GM23248 (cell line): ENCODE measurements around the gene RIT2. TPM values are rescaled to one million over a fixed set of nuclear protein-coding genes. Genes with fewer than 3 reads are reported as not detected.

Experiments
- DNase-seq: peaks from one replicate; pipeline ENCODE4 v3.0.0-alpha.2; 2015
- H2AFZ ChIP-seq: fragments of 200-600 bp; sonication (generic); 2 replicates; pipeline ENCODE4 v1.6.1; 2016; ENCODE audit warnings: antibody characterized with exemption
- H3F3A ChIP-seq: fragments of 200-600 bp; sonication (generic); 2 replicates; pipeline ENCODE4 v1.6.1; 2016; ENCODE audit warnings: mild to moderate bottlenecking, antibody characterized with exemption, mixed run types; ENCODE audit not compliant: insufficient read depth
- H3K27ac ChIP-seq: fragments of 200-600 bp; sonication (generic); 2 replicates; pipeline ENCODE4 v1.5.1; 2016; ENCODE audit warnings: mild to moderate bottlenecking
- H3K27me3 ChIP-seq: fragments of 200-600 bp; sonication (generic); replicated peaks from 2 replicates; pipeline ENCODE4 v1.6.1; 2016; ENCODE audit warnings: mild to moderate bottlenecking; ENCODE audit not compliant: insufficient read depth
- H3K36me3 ChIP-seq: fragments of 200-600 bp; sonication (generic); 2 replicates; pipeline ENCODE4 v1.6.1; 2016; ENCODE audit warnings: low read depth, mild to moderate bottlenecking
- H3K4me1 ChIP-seq: fragments of 200-600 bp; sonication (generic); 2 replicates; pipeline ENCODE4 v1.6.1; 2016; ENCODE audit warnings: mild to moderate bottlenecking; ENCODE audit not compliant: insufficient read depth
- H3K4me2 ChIP-seq: fragments of 200-600 bp; sonication (generic); one replicate; pipeline ENCODE4 v1.6.1; 2016; ENCODE audit warnings: mild to moderate bottlenecking; ENCODE audit not compliant: unreplicated experiment
- H3K4me3 ChIP-seq: fragments of 200-600 bp; sonication (generic); 2 replicates; pipeline ENCODE4 v1.5.1; 2016; ENCODE audit warnings: mild to moderate bottlenecking
- H3K79me2 ChIP-seq: fragments of 200-600 bp; sonication (generic); 2 replicates; pipeline ENCODE4 v1.6.1; 2016; ENCODE audit warnings: mild to moderate bottlenecking; ENCODE audit not compliant: insufficient read depth
- H3K9ac ChIP-seq: fragments of 200-600 bp; sonication (generic); 2 replicates; pipeline ENCODE4 v1.6.1; 2016; ENCODE audit warnings: mild to moderate bottlenecking
- H3K9me2 ChIP-seq: fragments of 200-600 bp; sonication (generic); 2 replicates; pipeline ENCODE4 v1.6.1; 2016; ENCODE audit warnings: mixed run types, mild to moderate bottlenecking, moderate library complexity; ENCODE audit not compliant: insufficient read depth
- H3K9me3 ChIP-seq: fragments of 200-600 bp; sonication (generic); one replicate; pipeline ENCODE4 v1.6.1; 2017; ENCODE audit warnings: low read depth
- H4K20me1 ChIP-seq: fragments of 200-600 bp; sonication (generic); 2 replicates; pipeline ENCODE4 v1.6.0; 2016; ENCODE audit not compliant: insufficient read depth
- EZH2 ChIP-seq: fragments of 200-600 bp; sonication (generic); IDR thresholded peaks from 2 replicates; pipeline ENCODE4 v1.6.1; 2018; ENCODE audit warnings: antibody characterized with exemption, mild to moderate bottlenecking; ENCODE audit not compliant: insufficient read depth, poor library complexity, severe bottlenecking
- EZH2phosphoT487 ChIP-seq: fragments of 200-600 bp; sonication (generic); IDR thresholded peaks from 2 replicates; pipeline ENCODE4 v1.6.1; 2018; ENCODE audit warnings: antibody characterized with exemption, moderate library complexity, mild to moderate bottlenecking, low read depth; ENCODE audit not compliant: insufficient read depth
- WGBS, 2 experiments: methylation state at CpG; one replicate each; pipeline ENCODE4 v1.1.6; 2015 to 2017; ENCODE audit warnings: low lambda C conversion rate in 2 of 2, low coverage in 1 of 2; ENCODE audit errors: missing lambda C conversion rate in 2 of 2; 5-methylcytosine and 5-hydroxymethylcytosine counted together
- in situ Hi-C: fragments of 300-500 bp; cut with MboI; formaldehyde crosslinking; loops from 2 replicates; pipeline ENCODE4 v1.15.0; 2020
- polyA plus RNA-seq: library from polyadenylated mRNA; unstranded; fragments of >200 nt; fragmentation: Nextera tagmentation; extraction: Ambion mirVana; gene quantifications from 2 replicates; pipeline ENCODE4 v1.2.1, GENCODE V29; 2016
- total RNA-seq: library from RNA; depleted of rRNA; stranded (reverse); fragments of >200 nt; shearing (Covaris generic); gene quantifications from 2 replicates; pipeline ENCODE4 v1.2.3, GENCODE V29; 2014

Gene RIT2
- total and polyA plus RNA-seq, 2 experiments from 2014 or later = not detected

DNA sequence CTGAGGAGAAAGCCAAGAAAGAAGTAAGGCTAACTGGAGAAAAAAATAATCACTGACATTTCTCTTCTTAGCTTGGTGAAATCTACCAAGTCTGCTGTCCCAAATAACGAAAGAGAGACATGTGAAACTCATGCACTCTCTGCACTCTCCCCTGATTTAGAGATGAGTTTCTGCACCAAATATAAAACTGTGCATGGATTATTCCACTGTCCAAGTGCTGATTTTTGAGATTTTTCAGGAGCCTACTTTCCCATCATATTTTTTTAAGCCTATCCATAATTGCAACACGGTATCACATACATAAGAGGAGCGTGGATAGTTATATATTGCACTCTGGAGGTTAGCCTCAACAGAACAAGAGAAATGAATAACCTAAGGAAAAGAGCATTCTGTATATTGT, 10.0 kb upstream of the RIT2 start:
- WGBS, 2 experiments = 24 to 36% methylated on average over 3 of the region's 3 CpGs
- Histone ChIP-seq H3K4me3 (no peak overlapping the region), H3F3A (no peaks in the 10 kb centered on the region), H3K9me2 (no peaks in the 10 kb centered on the region), H3K79me2 (no peaks in the 10 kb centered on the region), H3K27ac (no peak overlapping the region), H4K20me1 (no peaks in the 10 kb centered on the region), H2AFZ (no peak overlapping the region), H3K9me3 (no peaks in the 10 kb centered on the region), H3K9ac (no peak overlapping the region), H3K4me2 (no peak overlapping the region), H3K36me3 (no peaks in the 10 kb centered on the region), H3K4me1 (peaks cover 5% of the 10 kb centered on the region; the same call in 1 of the 2 replicates), H3K27me3 (no peaks in the 10 kb centered on the region)
- no peak for DNase-seq
- TF ChIP-seq EZH2 = no peak
- no peak for TF ChIP-seq EZH2phosphoT487
- in situ Hi-C loops = no loop called here

DNA sequence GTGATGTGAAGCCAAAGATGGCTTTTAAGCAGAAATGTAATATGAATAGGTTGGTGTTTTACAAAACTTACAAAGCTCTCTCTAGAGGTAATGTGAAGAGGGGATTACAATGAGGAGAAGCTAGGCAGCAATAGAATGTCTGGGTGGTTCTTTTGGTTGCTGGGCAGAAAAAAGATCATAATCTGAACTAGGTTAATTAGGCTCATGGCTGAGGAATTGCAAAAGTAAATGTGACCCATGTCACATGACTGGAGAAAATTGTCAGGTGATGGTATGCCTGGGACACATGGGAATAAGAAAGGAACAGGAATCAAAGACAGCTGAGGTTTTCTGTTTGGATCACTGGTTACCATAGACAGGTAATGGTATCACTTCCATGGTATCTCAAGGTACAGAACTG, 7.5 kb upstream of the RIT2 start:
- DNase-seq = no peak
- in situ Hi-C loops = no loop called here
- Histone ChIP-seq H4K20me1 (no peaks in the 10 kb centered on the region), H3K9ac (no peak overlapping the region), H3K9me3 (no peaks in the 10 kb centered on the region), H3K27me3 (no peaks in the 10 kb centered on the region), H2AFZ (no peak overlapping the region), H3K36me3 (no peaks in the 10 kb centered on the region), H3K4me2 (no peak overlapping the region), H3K27ac (no peak overlapping the region), H3K79me2 (no peaks in the 10 kb centered on the region), H3K9me2 (no peaks in the 10 kb centered on the region), H3K4me1 (no peaks in the 10 kb centered on the region), H3K4me3 (no peak overlapping the region), H3F3A (no peaks in the 10 kb centered on the region)
- TF ChIP-seq EZH2phosphoT487 (no peak), EZH2 (no peak)

DNA sequence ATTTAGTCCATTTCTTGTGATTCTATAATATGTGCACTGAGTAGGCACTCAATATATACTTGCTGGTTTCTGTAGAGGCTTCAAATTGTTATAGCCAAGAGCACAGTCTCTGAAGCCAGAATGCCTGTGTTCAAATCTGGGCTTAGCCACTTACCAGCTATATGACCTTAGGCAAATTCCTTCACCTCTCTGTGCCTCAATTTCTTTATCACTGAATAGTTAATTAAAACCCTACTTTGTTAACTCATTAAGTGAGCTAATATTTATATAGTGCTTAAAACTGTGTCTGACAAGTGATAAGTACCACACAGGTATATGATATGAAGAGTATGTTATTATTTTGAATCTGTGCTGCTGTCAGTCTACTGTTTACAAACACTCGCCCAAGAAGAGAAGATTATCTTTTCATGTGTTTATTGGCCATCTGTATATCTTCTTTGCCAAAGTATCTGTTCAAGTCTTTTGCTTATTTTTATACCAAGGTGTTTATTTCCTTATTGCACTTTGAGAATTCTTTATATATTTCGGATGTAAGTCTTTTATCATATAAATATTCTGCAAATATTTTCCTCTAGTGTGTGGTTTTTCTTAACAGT, 1.3 kb upstream of the RIT2 start:
- no peak overlapping the region for H3K9ac ChIP-seq
- no peaks in the 10 kb centered on the region for H3K79me2 ChIP-seq
- in situ Hi-C loops = no loop called here
- no peak overlapping the region for H3K27ac ChIP-seq
- TF ChIP-seq EZH2 (no peak), EZH2phosphoT487 (no peak)
- no peaks in the 10 kb centered on the region for H3K9me2 ChIP-seq
- H3K4me3 ChIP-seq = no peak overlapping the region
- DNase-seq = no peak
- WGBS, 2 experiments = 20 to 25% methylated on average over 2 of the region's 2 CpGs
- H3K9me3 ChIP-seq = no peaks in the 10 kb centered on the region
- H3K27me3 ChIP-seq = 0 out of 2 replicates have a peak, but pooled peaks cover 3% of the 10 kb centered on the region
- no peaks in the 10 kb centered on the region for H3K36me3 ChIP-seq
- H3F3A ChIP-seq = no peaks in the 10 kb centered on the region
- no peaks in the 10 kb centered on the region for H3K4me1 ChIP-seq
- H3K4me2 ChIP-seq = no peak overlapping the region
- H2AFZ ChIP-seq = no peak overlapping the region
- H4K20me1 ChIP-seq = no peaks in the 10 kb centered on the region

DNA sequence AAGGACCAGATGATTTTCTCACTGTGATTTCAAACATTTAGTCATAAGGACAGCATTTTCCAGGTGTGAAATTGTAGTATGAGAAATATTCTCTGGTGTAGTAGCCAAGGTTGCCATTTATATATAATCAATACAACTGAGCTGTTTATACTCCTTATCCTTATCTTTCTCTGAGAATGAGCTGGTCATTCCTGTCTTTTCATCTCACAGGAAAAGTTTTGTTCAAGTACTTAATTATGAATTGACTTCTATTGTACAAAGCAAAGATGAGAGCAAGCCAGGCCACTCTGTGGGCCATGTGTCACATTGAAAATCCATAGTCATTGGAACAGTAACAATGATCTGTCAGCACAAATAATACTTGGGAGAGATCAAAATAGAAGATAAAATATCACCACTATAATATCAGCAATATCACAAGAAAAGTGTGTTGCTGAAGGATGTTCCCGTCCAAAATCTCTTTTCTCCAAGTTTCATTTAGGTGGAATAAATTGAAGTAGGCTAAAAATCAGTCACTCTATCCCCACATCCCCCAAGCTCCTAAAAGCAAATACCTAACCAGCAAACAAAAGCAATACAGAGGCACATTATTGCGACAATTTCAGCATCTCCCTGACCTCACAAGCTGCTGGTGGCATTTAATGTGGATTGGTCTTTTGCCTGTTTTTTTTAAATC, 2.1 kb downstream of the RIT2 start:
- in situ Hi-C loops = no loop called here

More for the DNA sequence above, 2.1 kb downstream of the RIT2 start:
- no peaks in the 10 kb centered on the region for H4K20me1 ChIP-seq
- H3K9me2 ChIP-seq = no peaks in the 10 kb centered on the region
- no peak overlapping the region for H3K9ac ChIP-seq
- TF ChIP-seq EZH2 (no peak), EZH2phosphoT487 (no peak)
- H3K79me2 ChIP-seq = no peaks in the 10 kb centered on the region
- no peaks in the 10 kb centered on the region for H3K4me1 ChIP-seq
- H3K27me3 ChIP-seq = 0 out of 2 replicates have a peak, but pooled peaks cover 3% of the 10 kb centered on the region
- H3K4me3 ChIP-seq = no peak overlapping the region
- H3K4me2 ChIP-seq = no peak overlapping the region
- H3K27ac ChIP-seq = no peak overlapping the region
- 36 to 56% methylated on average over 2 of the region's 2 CpGs for WGBS, 2 experiments
- H2AFZ ChIP-seq = no peak overlapping the region
- no peaks in the 10 kb centered on the region for H3K9me3 ChIP-seq
- H3K36me3 ChIP-seq = no peaks in the 10 kb centered on the region
- DNase-seq = no peak
- no peaks in the 10 kb centered on the region for H3F3A ChIP-seq
